BLaER1 treated with 17β-estradiol and CSF1 and Interleukin-3, amounts not matched to agents 10 nM and 100 nM (cell line): ENCODE measurements around the gene RNU5B-1.

Source experiments
- H3K27ac ChIP-seq, 11 experiments: shearing (Covaris generic); formaldehyde crosslinking; 2 replicates each; pipeline ENCODE4 v1.8.1; 2022
- H3K27me3 ChIP-seq, 11 experiments: shearing (Covaris generic); formaldehyde crosslinking; 2 replicates each; pipeline ENCODE4 v1.8.1; 2022
- H3K36me3 ChIP-seq, 11 experiments: shearing (Covaris generic); formaldehyde crosslinking; 2 replicates each; pipeline ENCODE4 v1.8.1; 2022
- H3K4me1 ChIP-seq, 10 experiments: shearing (Covaris generic); formaldehyde crosslinking; 2 replicates each; pipeline ENCODE4 v1.8.1; 2022
- H3K4me2 ChIP-seq, 11 experiments: shearing (Covaris generic); formaldehyde crosslinking; 2 replicates each; pipeline ENCODE4 v1.8.1; 2022
- H3K4me3 ChIP-seq, 10 experiments: shearing (Covaris generic); formaldehyde crosslinking; 2 replicates each; pipeline ENCODE4 v1.8.1; 2022
- H3K9ac ChIP-seq, 11 experiments: shearing (Covaris generic); formaldehyde crosslinking; 2 replicates each; pipeline ENCODE4 v1.8.1; 2022
- H3K9me3 ChIP-seq, 11 experiments: shearing (Covaris generic); formaldehyde crosslinking; replicated peaks in 1 of 11; 2 replicates each; pipeline ENCODE4 v1.8.1; 2022
- H4K20me1 ChIP-seq, 11 experiments: shearing (Covaris generic); formaldehyde crosslinking; 2 replicates each; pipeline ENCODE4 v1.8.1; 2022
- Cebpa-rat ChIP-seq, 11 experiments: shearing (Covaris generic); IDR thresholded peaks; 2 replicates each; pipeline ENCODE4 v1.8.1; 2022

The RNU5B-1 gene

GRCh38 chr15:65302061-65302460 lies 2.4 kb upstream of the RNU5B-1 start:
- Histone ChIP-seq H3K27me3 (no peaks in the 10 kb centered on the region), H3K4me3 (no peak overlapping the region), H3K36me3 (no peaks in the 10 kb centered on the region), H3K27ac (peak overlapping the region in 6 of 11 experiments; percentile 13 to 31 (median 24); a peak in 6 of 22 replicates), H3K9me3 (peaks cover 0 to 8% (median 6%) of the 10 kb centered on the region in 11 experiments; a peak in 11 of 22 replicates), H3K4me1 (peaks cover 28 to 69% (median 55%) of the 10 kb centered on the region in 10 experiments), H4K20me1 (peaks cover 0 to 12% (median 0%) of the 10 kb centered on the region in 11 experiments; a peak in 2 of 22 replicates), H3K9ac (peak overlapping the region in 3 of 11 experiments; percentile 18 to 31 (median 25); a peak in 3 of 22 replicates), H3K4me2 (peak overlapping the region in 5 of 11 experiments; percentile 8 to 94 (median 20); a peak in 4 of 22 replicates)
- no peak for TF ChIP-seq Cebpa-rat (IDR thresholded peaks at IDR 0.05)

GRCh38 chr15:65303687-65304380 lies 643 bp upstream of the RNU5B-1 start:
- Histone ChIP-seq H3K27me3 (no peaks in the 10 kb centered on the region), H3K9ac (peak overlapping the region; percentile 77 to 91 (median 83)), H3K36me3 (no peaks in the 10 kb centered on the region), H3K27ac (peak overlapping the region; percentile 88 to 98 (median 93)), H3K4me2 (peak overlapping the region; percentile 74 to 97 (median 91)), H3K9me3 (peaks cover 0 to 8% (median 6%) of the 10 kb centered on the region in 11 experiments; a peak in 11 of 22 replicates), H3K4me3 (peak overlapping the region; percentile 50 to 70 (median 60)), H3K4me1 (peaks cover 23 to 53% (median 38%) of the 10 kb centered on the region in 10 experiments), H4K20me1 (peaks cover 0 to 12% (median 0%) of the 10 kb centered on the region in 11 experiments; a peak in 2 of 22 replicates)
- no peak for TF ChIP-seq Cebpa-rat (IDR thresholded peaks at IDR 0.05)

DNA sequence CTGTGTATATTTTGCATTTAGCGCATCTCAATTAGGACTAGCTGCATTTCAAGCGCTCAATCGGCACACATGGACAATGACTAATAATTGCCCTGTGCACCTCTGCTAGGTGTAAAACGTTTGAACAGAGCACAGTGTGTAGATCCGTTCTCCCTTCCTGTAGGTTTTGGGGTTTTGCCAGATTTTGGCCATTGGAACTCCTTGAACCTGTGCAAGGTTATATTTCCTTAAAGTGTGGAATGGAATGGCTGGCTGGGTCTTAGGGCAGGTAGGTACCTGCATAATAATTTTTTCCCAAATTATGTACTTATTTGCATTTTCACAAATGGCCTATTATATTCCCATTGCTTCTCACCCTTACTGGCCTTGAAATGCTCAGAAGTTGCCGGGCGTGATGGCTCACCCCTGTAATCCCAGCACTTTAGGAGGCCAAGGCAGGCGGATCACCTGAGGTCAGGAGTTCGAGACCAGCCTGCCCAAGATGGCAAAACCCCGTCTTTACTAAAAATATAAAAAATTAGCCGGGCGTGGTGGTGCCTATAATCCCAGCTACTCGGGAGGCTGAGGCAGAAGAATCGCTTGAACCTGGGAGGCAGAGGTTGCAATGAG lies 777 bp downstream of the RNU5B-1 start:
- H3K27ac ChIP-seq, result peak overlapping the region; percentile 88 to 98 (median 93); a peak in 16 of 22 replicates
- H3K27me3 ChIP-seq, result no peaks in the 10 kb centered on the region
- peaks cover 0 to 12% (median 0%) of the 10 kb centered on the region in 11 experiments; a peak in 2 of 22 replicates for H4K20me1 ChIP-seq
- peak overlapping the region; percentile 19 to 89 (median 63) for H3K4me2 ChIP-seq
- peaks cover 37 to 48% (median 42%) of the 10 kb centered on the region in 10 experiments for H3K4me1 ChIP-seq
- no peak for TF ChIP-seq Cebpa-rat (IDR thresholded peaks at IDR 0.05)
- peaks cover 0 to 8% (median 6%) of the 10 kb centered on the region in 11 experiments; a peak in 11 of 22 replicates for H3K9me3 ChIP-seq
- H3K36me3 ChIP-seq, result no peaks in the 10 kb centered on the region
- H3K9ac ChIP-seq, result peak overlapping the region; percentile 11 to 91 (median 83); a peak in 19 of 22 replicates
- peak overlapping the region in 7 of 10 experiments; percentile 7 to 50 (median 27); a peak in 7 of 20 replicates for H3K4me3 ChIP-seq

DNA sequence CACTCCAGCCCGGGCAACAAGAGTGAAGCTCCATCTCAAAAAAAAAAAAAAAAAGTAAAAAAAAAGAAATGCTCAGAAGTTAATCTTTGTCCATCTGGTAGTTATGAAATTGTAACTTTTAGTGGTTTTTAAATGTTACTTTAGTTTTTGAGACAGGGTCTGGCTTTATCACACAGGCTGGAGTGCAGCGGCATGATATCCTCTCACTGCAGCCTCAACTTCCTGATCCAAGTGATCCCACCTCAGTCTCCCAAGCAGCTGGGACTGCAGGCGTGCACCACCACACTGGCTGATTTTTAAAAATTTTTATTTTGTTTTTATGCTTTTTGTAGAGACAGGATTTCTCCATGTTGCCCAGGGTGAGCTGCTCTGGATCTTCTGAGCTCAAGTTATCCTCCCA lies 1.3 kb downstream of the RNU5B-1 start:
- H3K4me1 ChIP-seq, result peaks cover 42 to 53% (median 44%) of the 10 kb centered on the region in 10 experiments
- H3K9ac ChIP-seq, result peak overlapping the region in 7 of 11 experiments; percentile 11 to 91 (median 82); a peak in 7 of 22 replicates
- H3K9me3 ChIP-seq, result peaks cover 0 to 8% (median 6%) of the 10 kb centered on the region in 11 experiments; a peak in 10 of 22 replicates
- peak overlapping the region; percentile 19 to 89 (median 63) for H3K4me2 ChIP-seq
- peaks cover 0 to 12% (median 0%) of the 10 kb centered on the region in 11 experiments; a peak in 2 of 22 replicates for H4K20me1 ChIP-seq
- no peak for TF ChIP-seq Cebpa-rat (IDR thresholded peaks at IDR 0.05)
- H3K27me3 ChIP-seq, result no peaks in the 10 kb centered on the region
- H3K27ac ChIP-seq, result 0 out of 22 replicates have a peak overlapping the region, but pooled peaks of 2 of the 11 experiments have one; percentile 91 to 93
- no peaks in the 10 kb centered on the region for H3K36me3 ChIP-seq
- H3K4me3 ChIP-seq, result 0 out of 20 replicates have a peak overlapping the region, but pooled peaks of 1 of the 10 experiments have one; percentile 10

DNA sequence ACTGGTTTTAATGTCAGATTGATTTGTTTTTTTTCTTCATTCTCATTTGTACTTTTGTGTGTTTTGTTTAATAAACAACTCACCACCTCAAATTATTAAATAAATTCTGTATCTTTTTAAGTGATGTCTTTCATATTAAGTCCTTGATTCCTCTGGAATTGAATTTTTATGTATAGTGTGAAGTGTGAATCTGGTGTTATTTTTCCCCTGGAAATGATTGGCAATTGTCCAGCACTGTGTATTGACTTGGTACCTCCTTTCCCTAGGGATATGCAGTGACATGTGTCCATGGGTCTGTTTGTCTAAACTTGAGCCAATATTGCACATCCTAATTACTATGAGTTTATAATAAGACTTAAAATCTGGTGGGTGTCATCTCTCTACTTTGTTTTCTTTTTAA lies 2.1 kb downstream of the RNU5B-1 start:
- Histone ChIP-seq H3K27me3 (no peaks in the 10 kb centered on the region), H3K27ac (no peak overlapping the region), H3K4me1 (peaks cover 42 to 61% (median 47%) of the 10 kb centered on the region in 10 experiments), H4K20me1 (peaks cover 0 to 12% (median 0%) of the 10 kb centered on the region in 11 experiments; a peak in 2 of 22 replicates), H3K4me2 (peak overlapping the region in 6 of 11 experiments; percentile 19 to 87 (median 63); a peak in 10 of 22 replicates), H3K9ac (0 out of 22 replicates have a peak overlapping the region, but pooled peaks of 1 of the 11 experiments have one; percentile 11), H3K9me3 (peaks cover 0 to under 1% (median 0%) of the 10 kb centered on the region in 11 experiments; a peak in 1 of 22 replicates), H3K4me3 (no peak overlapping the region), H3K36me3 (no peaks in the 10 kb centered on the region)
- TF ChIP-seq Cebpa-rat (IDR thresholded peaks at IDR 0.05), result no peak

- no peak overlapping the region for H3K4me2 ChIP-seq
- peaks cover 28 to 65% (median 46%) of the 10 kb centered on the region in 10 experiments for H3K4me1 ChIP-seq
- no peak overlapping the region for H3K9ac ChIP-seq
- H3K4me3 ChIP-seq, result no peak overlapping the region
- no peaks in the 10 kb centered on the region for H3K36me3 ChIP-seq
- no peaks in the 10 kb centered on the region for H3K27me3 ChIP-seq
- TF ChIP-seq Cebpa-rat (IDR thresholded peaks at IDR 0.05), result no peak
- peaks cover 0 to 12% (median 0%) of the 10 kb centered on the region in 11 experiments; a peak in 2 of 22 replicates for H4K20me1 ChIP-seq
- H3K9me3 ChIP-seq, result no peaks in the 10 kb centered on the region
- H3K27ac ChIP-seq, result no peak overlapping the region
Observed at GRCh38 chr15:65307978-65308377, 3.5 kb downstream of the RNU5B-1 start.

- H3K4me1 ChIP-seq, result peaks cover 19 to 57% (median 38%) of the 10 kb centered on the region in 10 experiments
- H3K27ac ChIP-seq, result peak overlapping the region in 2 of 11 experiments; percentile 45 to 54; a peak in 6 of 22 replicates
- H4K20me1 ChIP-seq, result peaks cover 0 to 11% (median 0%) of the 10 kb centered on the region in 11 experiments; a peak in 2 of 22 replicates
- H3K9me3 ChIP-seq, result no peaks in the 10 kb centered on the region
- no peak overlapping the region for H3K4me3 ChIP-seq
- H3K4me2 ChIP-seq, result peak overlapping the region in 9 of 11 experiments; percentile 3 to 74 (median 50); a peak in 14 of 22 replicates
- no peaks in the 10 kb centered on the region for H3K36me3 ChIP-seq
- no peak for TF ChIP-seq Cebpa-rat (IDR thresholded peaks at IDR 0.05)
- no peaks in the 10 kb centered on the region for H3K27me3 ChIP-seq
- H3K9ac ChIP-seq, result peak overlapping the region in 4 of 11 experiments; percentile 13 to 42 (median 22); a peak in 4 of 22 replicates
Observed at GRCh38 chr15:65309882-65310418, 5.5 kb downstream of the RNU5B-1 start.

- Histone ChIP-seq H3K4me3 (no peak overlapping the region), H3K4me2 (peak overlapping the region in 9 of 11 experiments; percentile 3 to 74 (median 50); a peak in 14 of 22 replicates), H3K4me1 (peaks cover 13 to 51% (median 32%) of the 10 kb centered on the region in 10 experiments), H3K36me3 (no peaks in the 10 kb centered on the region), H3K27ac (peak overlapping the region in 2 of 11 experiments; percentile 45 to 54; a peak in 7 of 22 replicates), H3K9me3 (no peaks in the 10 kb centered on the region), H3K9ac (peak overlapping the region in 4 of 11 experiments; percentile 13 to 42 (median 22); a peak in 3 of 22 replicates), H4K20me1 (peaks cover 0 to 5% (median 0%) of the 10 kb centered on the region in 11 experiments; a peak in 1 of 22 replicates), H3K27me3 (no peaks in the 10 kb centered on the region)
- peak in 2 of 11 experiments; percentile 10 to 26; a peak in 2 of 22 replicates for TF ChIP-seq Cebpa-rat (IDR thresholded peaks at IDR 0.05)
Observed at GRCh38 chr15:65310431-65311137, 6.1 kb downstream of the RNU5B-1 start.
